Measurements from ENCODE around the gene DNALI1.

DNALI1 gene

GRCh38 chr1:37599940-37600339 lies 43.2 kb downstream of the DNALI1 start:
- ATAC-seq = no peak
- 0 out of 2 replicates have a peak, but pooled peaks have one; percentile 26 for TF ChIP-seq TCF4 (CRISPR knock-in tag; IDR thresholded peaks at IDR 0.05; ENCODE audit: borderline replicate concordance)
- TF ChIP-seq TOX (CRISPR knock-in tag; IDR thresholded peaks at IDR 0.05; ENCODE audit: borderline replicate concordance) = no peak
- TF ChIP-seq POU6F1 (CRISPR knock-in tag; IDR thresholded peaks at IDR 0.05; ENCODE audit: borderline replicate concordance, low read depth) = no peak
- TF ChIP-seq CSDC2 (CRISPR knock-in tag; IDR thresholded peaks at IDR 0.05) = no peak
- TF ChIP-seq TSHZ2 (CRISPR knock-in tag; IDR thresholded peaks at IDR 0.05) = peak; percentile 36; the same call in 1 of the 2 replicates

- ATAC-seq = no peak
- TF ChIP-seq GLIS3 (CRISPR knock-in tag; IDR thresholded peaks at IDR 0.05) (no peak), PPARA (CRISPR knock-in tag; IDR thresholded peaks at IDR 0.05; ENCODE audit: borderline replicate concordance) (no peak), ZFP30 (CRISPR knock-in tag; IDR thresholded peaks at IDR 0.05) (no peak), TCF4 (CRISPR knock-in tag; IDR thresholded peaks at IDR 0.05; ENCODE audit: borderline replicate concordance) (no peak), PATZ1 (CRISPR knock-in tag; IDR thresholded peaks at IDR 0.05; ENCODE audit: borderline replicate concordance) (no peak), ZNF70 (CRISPR knock-in tag; IDR thresholded peaks at IDR 0.05) (no peak), RARB (CRISPR knock-in tag; IDR thresholded peaks at IDR 0.05) (no peak), ISL1 (CRISPR knock-in tag; IDR thresholded peaks at IDR 0.05) (no peak)
These were observed 44.7 kb downstream of the DNALI1 start for GRCh38 chr1:37601441-37601840.

GRCh38 chr1:37602750-37603694 lies 46.3 kb downstream of the DNALI1 start:
- ATAC-seq = peak; percentile 92
- no peak for TF ChIP-seq GLIS3 (CRISPR knock-in tag; IDR thresholded peaks at IDR 0.05)
- no peak for TF ChIP-seq ZNF565 (CRISPR knock-in tag; conservative IDR thresholded peaks at IDR 0.05; ENCODE audit: low read depth)
- TF ChIP-seq ZFP3 (CRISPR knock-in tag; IDR thresholded peaks at IDR 0.05) = no peak
- no peak for TF ChIP-seq TSHZ2 (CRISPR knock-in tag; IDR thresholded peaks at IDR 0.05)
- no peak for TF ChIP-seq ZC3H10 (CRISPR knock-in tag; IDR thresholded peaks at IDR 0.05)
- TF ChIP-seq ZFP30 (CRISPR knock-in tag; IDR thresholded peaks at IDR 0.05) = no peak
- TF ChIP-seq PATZ1 (CRISPR knock-in tag; IDR thresholded peaks at IDR 0.05; ENCODE audit: borderline replicate concordance) = no peak
- no peak for TF ChIP-seq OSR1 (CRISPR knock-in tag; IDR thresholded peaks at IDR 0.05)
- TF ChIP-seq TOX (CRISPR knock-in tag; IDR thresholded peaks at IDR 0.05; ENCODE audit: borderline replicate concordance) = no peak
- TF ChIP-seq TCF4 (CRISPR knock-in tag; IDR thresholded peaks at IDR 0.05; ENCODE audit: borderline replicate concordance) = no peak
- TF ChIP-seq CSDC2 (CRISPR knock-in tag; IDR thresholded peaks at IDR 0.05) = no peak
- no peak for TF ChIP-seq SNAI2 (CRISPR knock-in tag; IDR thresholded peaks at IDR 0.05)
- TF ChIP-seq CREB5 (CRISPR knock-in tag; IDR thresholded peaks at IDR 0.05; ENCODE audit: low read depth) = no peak

Data from SK-N-SH treated with all-trans-retinoic acid at 6 μM for 48 hours (cell line).